NCI-H1048 (cell line): ENCODE data around the gene HNRNPH3.
A peak's percentile ranks its signal among the peaks of the same experiment; 100 is the strongest.
"Not testable (repeated sequence)": the region's sequence is repeated elsewhere in the genome, so short reads cannot be mapped to it uniquely, and the experiment has no call there.

Experiments used
- DNase-seq: peaks from one replicate; lab custom pipeline; 2025; lab: John Stamatoyannopoulos, UW

HNRNPH3 gene, protein sequence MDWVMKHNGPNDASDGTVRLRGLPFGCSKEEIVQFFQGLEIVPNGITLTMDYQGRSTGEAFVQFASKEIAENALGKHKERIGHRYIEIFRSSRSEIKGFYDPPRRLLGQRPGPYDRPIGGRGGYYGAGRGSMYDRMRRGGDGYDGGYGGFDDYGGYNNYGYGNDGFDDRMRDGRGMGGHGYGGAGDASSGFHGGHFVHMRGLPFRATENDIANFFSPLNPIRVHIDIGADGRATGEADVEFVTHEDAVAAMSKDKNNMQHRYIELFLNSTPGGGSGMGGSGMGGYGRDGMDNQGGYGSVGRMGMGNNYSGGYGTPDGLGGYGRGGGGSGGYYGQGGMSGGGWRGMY

GRCh38 chr10:68331455-68332258, at the start of gene HNRNPH3:
Gene HNRNPH3 (plus strand): TSS chr10:68332064. CDS start chr10:68337222, 5,158 bp downstream.
- peak; percentile 93 for DNase-seq

- no peak for DNase-seq
Measured at GRCh38 chr10:68284062-68285001, 47.5 kb upstream of the HNRNPH3 start.

GRCh38 chr10:68288717-68289116, 43.1 kb upstream of the HNRNPH3 start:
- no peak for DNase-seq

DNA sequence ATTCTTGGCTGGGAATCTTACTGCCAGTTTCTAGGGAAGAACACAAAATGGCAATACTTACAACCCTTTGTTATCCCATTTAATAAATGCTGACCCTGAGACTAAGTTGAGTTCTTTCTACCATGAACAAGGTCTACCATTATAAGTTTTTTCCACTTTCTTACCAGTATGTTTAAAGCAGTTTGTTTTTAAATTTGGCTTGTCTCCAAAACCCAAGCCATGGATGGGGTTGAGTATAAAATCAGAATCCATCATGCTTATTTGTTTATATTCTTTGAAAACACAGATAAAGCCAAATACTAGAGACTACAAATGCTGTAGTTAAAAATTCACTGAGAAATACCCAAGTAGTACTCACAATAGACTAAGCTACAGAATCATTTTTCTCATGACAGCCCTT, 41.1 kb upstream of the HNRNPH3 start:
- no peak for DNase-seq

GRCh38 chr10:68296843-68297663, 34.8 kb upstream of the HNRNPH3 start:
- DNase-seq: no peak

GRCh38 chr10:68301301-68301700, 30.6 kb upstream of the HNRNPH3 start:
- DNase-seq: no peak

GRCh38 chr10:68301790-68302502, 29.9 kb upstream of the HNRNPH3 start:
- peak; percentile 10 for DNase-seq

GRCh38 chr10:68302503-68302823, 29.4 kb upstream of the HNRNPH3 start:
- DNase-seq: no peak

DNA sequence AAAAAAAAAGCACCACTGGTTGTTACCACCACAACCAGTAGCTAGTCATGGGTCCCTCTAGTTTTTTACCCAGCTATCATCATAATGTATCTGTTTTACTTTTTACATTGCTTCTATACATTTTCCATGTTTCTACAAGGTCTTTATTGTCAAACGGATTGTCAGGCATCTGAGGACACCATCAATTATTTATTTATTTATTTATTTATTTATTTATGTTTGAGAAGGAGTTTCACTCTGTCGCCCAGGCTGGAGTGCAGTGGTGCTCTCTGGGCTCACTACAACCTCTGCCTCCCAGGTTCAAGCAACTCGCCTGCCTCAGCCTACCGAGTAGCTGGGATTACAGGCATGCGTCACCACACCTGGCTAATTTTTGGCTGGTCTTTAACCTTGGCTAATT, 29.0 kb upstream of the HNRNPH3 start:
- DNase-seq: no peak

DNA sequence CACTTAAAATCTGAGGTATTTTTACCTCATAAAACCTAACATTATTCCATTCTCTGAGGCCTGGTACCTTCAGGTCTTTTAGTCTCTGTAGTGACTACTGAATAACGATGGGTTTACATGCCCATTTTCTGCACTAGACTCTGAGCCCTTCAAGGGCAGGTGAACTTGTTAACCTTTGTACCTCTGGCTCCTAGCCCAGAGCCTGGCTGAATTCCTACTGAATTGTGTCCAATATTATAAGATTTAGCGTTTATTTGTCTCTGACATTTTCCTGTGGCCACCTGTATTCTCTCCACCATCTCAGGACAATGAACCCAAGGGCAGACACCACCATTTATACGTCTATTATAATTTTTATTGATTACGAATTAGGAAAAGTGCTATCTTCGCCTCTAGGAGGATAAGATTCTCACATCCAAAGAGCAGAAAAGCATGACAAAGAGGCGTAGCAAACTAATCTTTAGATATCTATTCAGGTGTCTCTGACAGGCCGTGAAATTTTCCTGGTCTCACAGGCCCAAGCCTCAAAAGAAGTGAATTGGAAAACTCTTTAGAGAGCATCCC, 27.9 kb upstream of the HNRNPH3 start:
- no peak for DNase-seq

GRCh38 chr10:68305854-68306253, 26.0 kb upstream of the HNRNPH3 start:
- no peak for DNase-seq

- DNase-seq: no peak
Measured at GRCh38 chr10:68310531-68310930, 21.3 kb upstream of the HNRNPH3 start.

- not testable (repeated sequence) for DNase-seq
Measured at GRCh38 chr10:68314930-68315329, 16.9 kb upstream of the HNRNPH3 start.

DNA sequence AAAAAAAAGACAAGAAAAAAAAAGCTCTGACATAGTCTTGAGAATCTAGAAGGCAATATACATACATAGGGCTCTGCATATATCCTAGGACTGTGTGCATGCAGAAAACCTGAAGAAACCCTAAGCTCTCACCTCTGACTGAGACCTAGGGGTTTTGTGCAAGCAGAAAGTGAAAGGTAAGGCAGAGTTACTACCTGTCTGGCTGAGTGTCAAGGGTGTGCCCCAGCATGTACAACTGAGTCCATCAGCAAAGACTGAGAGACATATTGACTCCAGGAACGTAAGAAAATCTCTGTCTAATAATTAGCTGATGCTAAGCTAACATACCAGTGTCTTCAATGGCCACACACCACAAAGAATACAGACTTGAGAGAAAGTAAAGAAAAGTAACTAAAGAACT, 16.3 kb upstream of the HNRNPH3 start:
- no peak for DNase-seq

DNA sequence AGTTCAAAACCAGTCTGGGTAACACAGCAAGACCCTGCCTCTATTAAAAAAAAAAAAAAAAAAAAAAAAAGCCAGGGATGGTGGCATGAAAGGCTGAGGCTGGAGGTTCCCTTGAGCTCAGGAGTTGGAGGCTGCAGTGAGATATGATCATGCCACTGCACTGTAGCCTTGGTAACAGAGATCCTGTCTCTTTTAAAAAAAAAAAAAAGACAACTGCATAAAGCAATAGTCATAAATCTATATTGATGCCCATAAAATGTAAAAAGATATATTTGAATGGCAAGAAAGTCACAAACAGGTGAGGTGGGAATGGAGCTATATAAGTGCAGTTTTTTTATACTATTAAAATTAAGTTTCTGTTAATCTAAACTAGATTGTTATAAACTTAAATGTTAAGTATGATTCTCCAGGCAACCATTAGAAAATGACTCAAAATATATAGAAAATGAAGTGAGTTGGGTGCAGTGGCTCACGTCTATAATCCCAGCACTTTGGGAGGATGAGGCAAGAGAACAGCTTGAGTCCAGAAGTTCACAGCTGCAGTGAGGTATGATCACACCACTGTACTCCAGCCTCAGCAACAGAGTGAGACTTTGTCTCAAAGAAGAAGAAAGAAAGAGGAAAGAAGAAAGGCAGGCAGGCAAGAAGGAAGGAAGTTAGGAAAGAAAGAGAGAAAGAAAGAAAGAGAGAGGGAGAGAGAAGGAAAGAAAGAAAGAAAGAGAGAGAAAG, 13.4 kb upstream of the HNRNPH3 start:
- no peak for DNase-seq

- not testable (repeated sequence) for DNase-seq
Measured at GRCh38 chr10:68324396-68324795, 7.5 kb upstream of the HNRNPH3 start.

GRCh38 chr10:68327889-68328786, 3.7 kb upstream of the HNRNPH3 start:
- no peak for DNase-seq

GRCh38 chr10:68329506-68329861, 2.4 kb upstream of the HNRNPH3 start:
- DNase-seq: no peak
